ENCODE measurements around the gene NFIB.

- TF ChIP-seq CTCF (IDR thresholded peaks at IDR 0.05; ENCODE audit: poor library complexity) = no peak
- TF ChIP-seq EZH2phosphoT487 (IDR thresholded peaks at IDR 0.05; ENCODE audit: low read depth, severe bottlenecking, unreplicated experiment) = no peak
Observed at GRCh38 chr9:14136047-14136635, 177.8 kb downstream of the NFIB start.

Measured in hepatocyte (in vitro differentiated cells).